H1 (cell line): ENCODE results near the gene SCAMP3. TPM values are rescaled to one million over a fixed set of nuclear protein-coding genes. Genes with fewer than 3 reads are reported as not detected.
A peak's percentile ranks its signal among the peaks of the same experiment; 100 is the strongest.

Experiments
- CTCF ChIA-PET: fragments of 300-600 bp; sonication (Branson Sonifier 250); formaldehyde crosslinking; loops from one replicate; lab custom pipeline; 2021; ENCODE audit not compliant: partially characterized antibody; lab: Charles Lee
- POLR2A ChIA-PET: fragments of 300-600 bp; sonication (Branson Sonifier 250); formaldehyde crosslinking; loops from one replicate; lab custom pipeline; 2021; ENCODE audit warnings: inconsistent platforms; ENCODE audit not compliant: partially characterized antibody; lab: Charles Lee
- DNase-seq, 2 experiments: peaks; one replicate each; pipeline versions ENCODE4 v3.0.0 to v3.0.0-alpha.2; 2010 to 2022; ENCODE audit warnings: low spot score in 2 of 2, low read depth in 1 of 2, mixed read lengths in 1 of 2
- FAIRE-seq: peaks from 2 replicates; lab custom pipeline; 2011; peaks lifted over from hg19 to GRCh38; lab: Jason Lieb, UNC
- H2AFZ ChIP-seq: 2 replicates; pipeline ENCODE4 v1.8.1; 2012; ENCODE audit warnings: low read length, inconsistent platforms
- H2AK5ac ChIP-seq: 2 replicates; pipeline ENCODE4 v1.6.1; 2013; ENCODE audit warnings: low read depth, low read length
- H2BK120ac ChIP-seq: replicated peaks from 2 replicates; pipeline ENCODE3; 2013; ENCODE audit warnings: low read depth, low read length, inconsistent platforms
- H2BK12ac ChIP-seq: 2 replicates; pipeline ENCODE4 v1.6.1; 2013; ENCODE audit warnings: low read depth, low read length
- H2BK15ac ChIP-seq: 2 replicates; pipeline ENCODE4 v1.6.1; 2013; ENCODE audit warnings: low read length
- H2BK20ac ChIP-seq: 2 replicates; pipeline ENCODE4 v1.6.1; 2013; ENCODE audit warnings: low read length
- H2BK5ac ChIP-seq: 2 replicates; pipeline ENCODE4 v1.6.1; 2013; ENCODE audit warnings: low read depth, low read length
- H3K14ac ChIP-seq: 2 replicates; pipeline ENCODE4 v1.6.1; 2013; ENCODE audit warnings: inconsistent platforms; ENCODE audit not compliant: insufficient read length
- H3K18ac ChIP-seq: 2 replicates; pipeline ENCODE4 v1.6.1; 2013; ENCODE audit warnings: low read length; ENCODE audit errors: extremely low read depth
- H3K23ac ChIP-seq: 2 replicates; pipeline ENCODE4 v1.6.1; 2013; ENCODE audit warnings: inconsistent platforms; ENCODE audit not compliant: insufficient read length
- H3K23me2 ChIP-seq: 2 replicates; pipeline ENCODE4 v1.6.1; 2013; ENCODE audit warnings: low read depth, low read length
- H3K27ac ChIP-seq: 2 replicates; pipeline ENCODE4 v1.6.1; 2011; ENCODE audit warnings: low read depth, low read length, inconsistent platforms
- H3K27me3 ChIP-seq, 4 experiments: replicated peaks in 1 of 4; 1 replicate in 1 of 4; 2 replicates in 3 of 4; pipeline versions ENCODE4 v1.6.1 to v1.8.1; 2011 to 2013; ENCODE audit warnings: low read length in 3 of 4, mild to moderate bottlenecking in 3 of 4, inconsistent platforms in 2 of 4, mixed read lengths in 2 of 4, moderate library complexity in 1 of 4; ENCODE audit not compliant: control insufficient read depth in 3 of 4, insufficient read depth in 3 of 4; ENCODE audit errors: extremely low read depth in 1 of 4
- H3K36me3 ChIP-seq, 4 experiments: 2 replicates each; pipeline versions ENCODE4 v1.6.1 to v1.8.1; 2011 to 2013; ENCODE audit warnings: mild to moderate bottlenecking in 4 of 4, low read length in 3 of 4, moderate library complexity in 2 of 4, control low read depth in 1 of 4, inconsistent platforms in 1 of 4; ENCODE audit not compliant: insufficient read depth in 4 of 4, control insufficient read depth in 2 of 4
- H3K4ac ChIP-seq: replicated peaks from 2 replicates; pipeline ENCODE3; 2013; ENCODE audit warnings: low read length, low read depth, mixed read lengths, inconsistent platforms; ENCODE audit not compliant: insufficient read length
- H3K4me1 ChIP-seq, 4 experiments: replicated peaks in 1 of 4; 1 replicate in 1 of 4; 2 replicates in 3 of 4; pipeline versions ENCODE4 v1.6.1 to v1.8.1; 2011 to 2013; ENCODE audit warnings: low read length in 3 of 4, inconsistent platforms in 2 of 4, mixed read lengths in 1 of 4; ENCODE audit not compliant: insufficient read depth in 4 of 4, control insufficient read depth in 3 of 4
- H3K4me2 ChIP-seq, 2 experiments: 2 replicates each; pipeline versions ENCODE4 v1.6.1 to v1.8.1; 2011 to 2013; ENCODE audit warnings: low read depth in 2 of 2, low read length in 2 of 2, control low read depth in 1 of 2, inconsistent platforms in 1 of 2, mild to moderate bottlenecking in 1 of 2; ENCODE audit not compliant: insufficient read depth in 1 of 2
- H3K4me3 ChIP-seq, 4 experiments: fragments of 200-600, 300-600 bp in 1 of 4; sonication (generic), shearing (Covaris generic), sonication (Bioruptor Twin) in 1 of 4; 2 replicates each; pipeline versions ENCODE4 v1.5.1 to v1.8.1; 2011 to 2016; ENCODE audit warnings: low read length in 4 of 4, low read depth in 3 of 4, control low read depth in 2 of 4, inconsistent platforms in 2 of 4, mild to moderate bottlenecking in 2 of 4, mixed read lengths in 1 of 4, moderate library complexity in 1 of 4; ENCODE audit not compliant: insufficient read depth in 2 of 4; ENCODE audit errors: extremely low read depth in 1 of 4
- H3K56ac ChIP-seq: replicated peaks from 2 replicates; pipeline ENCODE3; 2013; ENCODE audit warnings: low read depth, mild to moderate bottlenecking, mixed read lengths, low read length, inconsistent platforms; ENCODE audit not compliant: insufficient read length
- H3K79me1 ChIP-seq: 2 replicates; pipeline ENCODE4 v1.6.1; 2013; ENCODE audit warnings: low read depth, low read length, control low read depth
- H3K79me2 ChIP-seq, 2 experiments: 2 replicates each; pipeline versions ENCODE4 v1.6.1 to v1.8.1; 2012 to 2013; ENCODE audit warnings: low read length in 2 of 2, mild to moderate bottlenecking in 2 of 2, inconsistent platforms in 1 of 2; ENCODE audit not compliant: insufficient read depth in 2 of 2, control insufficient read depth in 1 of 2
- H3K9ac ChIP-seq, 4 experiments: replicated peaks in 1 of 4; 1 replicate in 1 of 4; 2 replicates in 3 of 4; pipeline versions ENCODE4 v1.6.1 to v1.8.1; 2011 to 2013; ENCODE audit warnings: low read depth in 3 of 4, low read length in 3 of 4, control low read depth in 2 of 4, mild to moderate bottlenecking in 2 of 4, moderate library complexity in 2 of 4, inconsistent platforms in 1 of 4; ENCODE audit errors: extremely low read depth in 1 of 4
- H3K9me3 ChIP-seq, 2 experiments: 2 replicates each; pipeline versions ENCODE4 v1.6.1 to v1.8.1; 2012 to 2013; ENCODE audit warnings: mild to moderate bottlenecking in 2 of 2, moderate library complexity in 2 of 2, control low read depth in 1 of 2, inconsistent platforms in 1 of 2, low read depth in 1 of 2, low read length in 1 of 2, mixed read lengths in 1 of 2; ENCODE audit not compliant: insufficient read depth in 2 of 2
- H4K20me1 ChIP-seq, 2 experiments: replicated peaks in 1 of 2; 2 replicates each; pipeline versions ENCODE3 to v1.8.1; 2011 to 2013; ENCODE audit warnings: inconsistent platforms in 2 of 2, low read length in 2 of 2, mild to moderate bottlenecking in 1 of 2; ENCODE audit not compliant: insufficient read depth in 2 of 2, control insufficient read depth in 1 of 2
- H4K5ac ChIP-seq: 2 replicates; pipeline ENCODE4 v1.6.1; 2013; ENCODE audit warnings: low read length, low read depth, mixed read lengths, inconsistent platforms; ENCODE audit not compliant: insufficient read length
- H4K8ac ChIP-seq: 2 replicates; pipeline ENCODE4 v1.8.0; 2013; ENCODE audit warnings: mild to moderate bottlenecking, moderate library complexity, low read length, inconsistent platforms; ENCODE audit not compliant: insufficient read depth; ENCODE audit errors: extremely low read depth
- H4K91ac ChIP-seq: replicated peaks from 2 replicates; pipeline ENCODE3; 2013; ENCODE audit warnings: low read length, mixed read lengths, inconsistent platforms; ENCODE audit not compliant: insufficient read length
- CBX8 ChIP-seq: fragments of 300-800, 300-1000 bp; sonication (generic); IDR thresholded peaks from 2 replicates; pipeline ENCODE4 v1.7.1; 2016; ENCODE audit warnings: low read depth, low read length, borderline replicate concordance
- CEBPB ChIP-seq: IDR thresholded peaks from 2 replicates; pipeline ENCODE4 v1.6.1; 2012; ENCODE audit warnings: low read depth, low read length
- CHD1 ChIP-seq: IDR thresholded peaks from 2 replicates; pipeline ENCODE4 v1.6.1; 2012; ENCODE audit warnings: low read depth, low read length, improper control_type of control experiment
- EGR1 ChIP-seq: IDR thresholded peaks from 2 replicates; pipeline ENCODE4 v1.6.1; 2011; ENCODE audit warnings: low read depth, low read length, borderline replicate concordance
- MAFK ChIP-seq: IDR thresholded peaks from 2 replicates; pipeline ENCODE4 v1.6.1; 2012; ENCODE audit warnings: low read depth, mild to moderate bottlenecking, improper control_type of control experiment, low read length
- TCF12 ChIP-seq: IDR thresholded peaks from 2 replicates; pipeline ENCODE4 v1.6.1; 2011; ENCODE audit warnings: low read depth, mild to moderate bottlenecking, low read length
- YY1 ChIP-seq: IDR thresholded peaks from 2 replicates; pipeline ENCODE4 v1.6.1; 2011; ENCODE audit warnings: low read depth, mild to moderate bottlenecking, low read length
- WGBS, 2 experiments: shearing (Covaris generic) in 1 of 2; methylation state at CpG; one replicate each; pipeline versions ENCODE4 v1.1.6 to v1.1.7; 2013 to 2015; ENCODE audit warnings: low lambda C conversion rate in 2 of 2, mixed read lengths in 2 of 2, inconsistent platforms in 1 of 2, low coverage in 1 of 2, missing lambda C conversion rate in 1 of 2; ENCODE audit not compliant: insufficient replicate concordance in 2 of 2, insufficient coverage in 1 of 2, insufficient read length in 1 of 2; ENCODE audit errors: extremely low coverage in 1 of 2, missing lambda C conversion rate in 1 of 2; 5-methylcytosine and 5-hydroxymethylcytosine counted together
- polyA plus RNA-seq, 7 experiments: library from polyadenylated mRNA; depleted of rRNA in 3 of 7; stranded (reverse) in 5 of 7; unstranded in 2 of 7; fragments of >200 nt in 5 of 7; fragments of 200-250 nt in 2 of 7; gene quantifications; 1 replicate in 5 of 7; 2 replicates in 1 of 7; 4 replicates in 1 of 7; pipeline versions ENCODE4 v1.2.1 to v1.2.3, GENCODE V29; 2011 to 2013; ENCODE audit warnings: missing spikeins in 2 of 7, mixed read lengths in 2 of 7
- total RNA-seq: library from RNA; stranded (reverse); fragmentation: NEBNext Ultra II Directional; extraction: Animal tissue kit (Norgen Biotek cat#: 25700); gene quantifications from 2 replicates; pipeline ENCODE4 v1.2.1, GENCODE V29; 2021

The SCAMP3 gene
- total and polyA plus RNA-seq, 2 of the 8 experiments (the other 6 are each of a cell fraction or from before 2014, with no cell fraction given): 48.9 to 143 TPM

GRCh38 chr1:155210314-155211104, 51.7 kb downstream of the SCAMP3 start:
- Histone ChIP-seq H3K27me3 (peaks cover 0 to 3% (median 0%) of the 10 kb centered on the region in 4 experiments; a peak in 2 of 7 replicates), H3K9ac (no peak overlapping the region), H2BK15ac (no peak overlapping the region), H3K36me3 (no peaks in the 10 kb centered on the region), H4K5ac (no peak overlapping the region), H4K20me1 (peaks cover 0 to 4% of the 10 kb centered on the region in 2 experiments), H3K27ac (no peak overlapping the region), H3K18ac (no peak overlapping the region), H3K4me2 (peak overlapping the region in 1 of 2 experiments; percentile 91; a peak in 1 of 4 replicates), H3K79me1 (no peaks in the 10 kb centered on the region), H3K23ac (no peak overlapping the region), H4K8ac (no peak overlapping the region), H3K9me3 (no peaks in the 10 kb centered on the region), H2BK20ac (no peak overlapping the region), H3K4me1 (peaks cover 3 to 20% (median 11%) of the 10 kb centered on the region in 4 experiments), H2AK5ac (no peak overlapping the region), H3K79me2 (no peaks in the 10 kb centered on the region), H3K4me3 (peak overlapping the region in 1 of 4 experiments; percentile 86; a peak in 1 of 8 replicates), H3K4ac (no peak overlapping the region), H2BK12ac (no peak overlapping the region), H3K14ac (no peak overlapping the region), H3K23me2 (peaks cover 17% of the 10 kb centered on the region), H2BK5ac (no peak overlapping the region), H3K56ac (no peak overlapping the region), H2AFZ (no peak overlapping the region), H4K91ac (no peak overlapping the region), H2BK120ac (no peak overlapping the region)
- DNase-seq: no peak
- FAIRE-seq: no peak
- TF ChIP-seq CHD1 (no peak), EGR1 (no peak), MAFK (no peak), YY1 (no peak), CEBPB (no peak), TCF12 (no peak), CBX8 (no peak)
- ChIA-PET CTCF (interaction anchor here (0.6 to 5.7 kb wide), 3 partner anchors 15 to 1208 kb away, joined by 3 to 62 read pairs (median 5); no protein-coding TSS in a partner anchor), POLR2A (interaction anchor here (1.3 to 19.4 kb wide), 5 partner anchors 13 to 52 kb away, joined by 3 to 512 read pairs (median 235); partner anchors contain the start of genes KRTCAP2, SCAMP3 and TRIM46)
- 93% methylated on average over 4 of the region's 4 CpGs; no CpG with 5 or more reads in 1 of the 2 experiments for WGBS, 2 experiments
